COR-L47 (cell line): ENCODE data around the gene SEC23A.

Source experiments
- DNase-seq: peaks from one replicate; lab custom pipeline; 2025; lab: John Stamatoyannopoulos, UW

The SEC23A gene

DNA sequence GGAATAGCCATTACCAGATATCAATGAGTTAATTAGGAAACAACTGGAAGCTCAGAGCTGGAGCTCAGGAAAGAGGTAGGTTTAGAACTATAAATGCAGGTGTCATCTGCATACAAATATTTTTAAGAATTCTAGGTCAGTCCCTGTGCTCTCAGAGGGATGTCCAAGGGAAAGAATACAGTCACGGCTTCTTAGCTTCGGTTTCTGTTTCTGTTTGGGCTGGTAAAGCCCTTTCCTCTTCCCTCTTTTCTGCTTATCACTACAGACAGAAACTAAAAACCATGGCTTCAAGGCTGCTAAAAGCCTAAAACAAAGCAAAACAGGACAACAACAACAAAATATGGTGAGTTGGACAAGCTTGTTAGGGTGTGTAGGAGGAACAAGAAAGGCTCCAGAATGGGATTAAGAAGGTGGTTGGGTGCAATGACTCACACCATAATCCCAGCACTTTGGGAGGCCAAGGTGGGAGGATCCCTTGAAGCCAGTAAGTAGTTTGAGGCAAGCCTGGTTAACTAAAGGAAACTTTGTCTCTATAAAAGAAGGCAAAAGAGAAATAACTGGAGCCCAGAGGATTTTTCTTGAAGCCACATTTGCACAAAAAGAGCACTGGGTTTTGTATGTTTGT is 113.0 kb downstream of the SEC23A start:
- no peak for DNase-seq

DNA sequence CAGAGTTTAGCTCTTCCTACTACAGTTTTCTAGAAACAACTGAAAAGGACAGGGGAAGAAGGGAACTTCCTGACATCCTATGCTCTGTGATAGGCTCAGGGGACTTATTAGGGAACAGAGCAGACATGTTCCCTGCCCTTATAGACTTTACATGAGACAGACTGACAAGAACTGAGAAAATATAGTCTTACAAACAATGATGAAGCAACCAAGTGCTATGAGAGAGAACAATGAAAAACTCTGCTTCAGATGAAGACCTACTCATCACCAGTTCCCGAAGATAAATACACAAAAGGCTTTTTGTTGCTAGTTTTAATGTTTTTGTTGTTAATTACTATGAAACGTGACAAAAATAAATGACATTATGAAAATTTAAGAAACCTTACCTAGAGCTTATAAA is 115.3 kb downstream of the SEC23A start:
- DNase-seq, result no peak

- no peak for DNase-seq
Observed at GRCh38 chr14:38982837-38983236, 120.2 kb downstream of the SEC23A start.

GRCh38 chr14:38982278-38982677 is 120.8 kb downstream of the SEC23A start:
- DNase-seq, result no peak
